Activated CD4-positive, alpha-beta memory T cell treated with anti-CD3 and anti-CD28 coated beads, Interleukin-2, amount 10 ng/mL, durations not matched to agents 7 days and 5 days (primary cell): ENCODE measurements around the gene OSER1. TPM values are rescaled to one million over a fixed set of nuclear protein-coding genes. Genes with fewer than 3 reads are reported as not detected.
"Not testable (repeated sequence)": the region's sequence is repeated elsewhere in the genome, so short reads cannot be mapped to it uniquely, and the experiment has no call there.

ENCODE experiments used
- CTCF ChIA-PET: fragments of 350-600 bp; sonication (Branson Sonifier 250); formaldehyde crosslinking; loops from one replicate; lab custom pipeline; 2021; ENCODE audit warnings: antibody characterized with exemption, inconsistent platforms; lab: Charles Lee
- POLR2A ChIA-PET: fragments of 350-600 bp; sonication (Branson Sonifier 250); formaldehyde crosslinking; loops from one replicate; lab custom pipeline; 2021; ENCODE audit warnings: antibody characterized with exemption; lab: Charles Lee
- DNase-seq: peaks from one replicate; pipeline ENCODE4 v3.0.0-alpha.2; 2020
- H3K27ac Mint-ChIP-seq: one replicate; pipeline ENCODE4 v1.8.0; 2021; ENCODE audit warnings: mild to moderate bottlenecking, mixed read lengths
- H3K27me3 Mint-ChIP-seq: one replicate; pipeline ENCODE4 v1.8.0; 2021; ENCODE audit warnings: mixed read lengths
- H3K36me3 Mint-ChIP-seq: one replicate; pipeline ENCODE4 v1.8.0; 2021; ENCODE audit warnings: low read depth, mixed read lengths
- H3K4me1 Mint-ChIP-seq: one replicate; pipeline ENCODE4 v1.8.0; 2021; ENCODE audit warnings: mixed read lengths
- H3K4me3 Mint-ChIP-seq: one replicate; pipeline ENCODE4 v1.8.0; 2021; ENCODE audit warnings: mild to moderate bottlenecking, mixed read lengths
- H3K9me3 Mint-ChIP-seq: one replicate; pipeline ENCODE4 v1.8.0; 2021; ENCODE audit warnings: mixed read lengths
- total RNA-seq, 2 experiments: library from RNA; stranded (reverse); gene quantifications; one replicate each; pipeline ENCODE4 v1.2.3, GENCODE V29; 2021

The OSER1 gene
- total RNA-seq, 2 experiments from 2014 or later = 30.8 to 31.4 TPM

GRCh38 chr20:44235702-44236101 is 25.1 kb upstream of the OSER1 start:
- H3K27ac Mint-ChIP-seq = no peak overlapping the region
- no peak for DNase-seq
- ChIA-PET CTCF (no interaction called here), POLR2A (interaction anchor here (1.0 kb wide), 1 partner anchor 17 kb away, joined by 4 read pairs; no protein-coding TSS in a partner anchor)
- no peaks in the 10 kb centered on the region for H3K27me3 Mint-ChIP-seq
- H3K4me3 Mint-ChIP-seq = no peak overlapping the region
- no peaks in the 10 kb centered on the region for H3K9me3 Mint-ChIP-seq
- H3K36me3 Mint-ChIP-seq = no peaks in the 10 kb centered on the region
- no peaks in the 10 kb centered on the region for H3K4me1 Mint-ChIP-seq

DNA sequence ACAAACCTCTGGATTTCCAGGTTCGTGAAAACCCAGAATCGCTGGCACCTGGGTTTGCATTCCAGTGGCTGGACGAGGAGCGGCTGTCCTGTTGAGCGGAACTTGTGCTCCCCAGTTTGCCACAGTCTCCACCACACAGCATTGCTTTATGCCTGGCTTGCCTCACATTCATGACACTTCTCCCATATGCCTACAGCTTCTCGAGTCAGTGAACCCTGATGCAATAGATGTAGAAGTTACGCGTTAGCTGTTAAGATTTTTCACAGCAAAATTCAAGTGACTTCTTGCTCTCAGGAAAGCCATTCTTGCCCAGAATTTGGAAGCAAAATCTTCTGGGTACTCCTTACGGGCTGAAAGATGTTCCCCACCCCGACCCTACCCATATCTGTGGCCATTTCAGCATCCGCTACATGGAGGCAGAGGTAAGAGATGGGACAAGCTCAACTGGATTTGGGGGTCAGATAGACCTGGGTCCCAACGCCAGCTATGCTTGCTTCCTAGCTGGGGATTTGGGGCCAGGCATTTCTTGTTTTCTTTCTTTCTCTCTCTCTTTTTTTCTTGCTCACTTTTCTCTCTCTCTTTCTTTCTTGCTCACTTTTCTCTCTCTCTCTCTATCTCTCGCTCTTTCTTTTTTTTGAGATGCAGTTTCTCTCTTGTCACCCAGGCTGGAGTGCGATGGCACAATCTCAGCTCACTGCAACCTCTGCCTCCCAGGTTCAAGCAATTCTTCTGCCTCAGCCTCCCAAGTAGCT is 24.2 kb upstream of the OSER1 start:
- no peaks in the 10 kb centered on the region for H3K9me3 Mint-ChIP-seq

DNA sequence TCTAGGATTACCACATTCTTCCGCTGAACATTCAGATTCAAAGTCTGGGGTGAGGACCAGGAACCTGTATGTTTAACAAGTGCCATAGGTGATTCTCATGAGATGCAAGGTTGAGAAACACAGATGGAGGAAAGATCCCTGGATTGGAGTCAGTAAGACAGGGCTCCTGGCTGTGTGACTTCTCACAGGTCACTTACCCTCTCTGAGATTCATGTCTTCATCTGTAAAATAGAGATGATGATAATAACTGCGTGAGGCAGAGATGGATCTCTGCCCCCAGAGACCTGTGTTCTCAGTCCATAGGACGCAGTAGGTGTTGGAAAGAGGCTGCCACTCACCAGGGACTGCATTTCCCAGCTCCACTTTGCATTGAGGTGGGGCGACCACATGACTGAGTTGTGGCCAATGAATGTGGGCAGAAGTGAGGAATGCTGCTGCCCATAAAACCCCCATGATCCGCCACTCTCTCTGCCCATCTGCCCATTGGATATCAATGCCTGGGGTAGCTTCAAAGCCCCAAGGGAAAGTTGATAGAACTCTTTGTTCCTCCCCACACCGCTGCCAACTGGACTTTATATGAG is 23.0 kb upstream of the OSER1 start:
- H3K36me3 Mint-ChIP-seq = no peaks in the 10 kb centered on the region
- POLR2A ChIA-PET = no interaction called here
- CTCF ChIA-PET = interaction anchor here (1.1 to 2.4 kb wide), 3 partner anchors 15 to 19 kb away, joined by 3 to 11 read pairs (median 3); no protein-coding TSS in a partner anchor
- H3K9me3 Mint-ChIP-seq = no peaks in the 10 kb centered on the region
- DNase-seq = no peak
- H3K4me1 Mint-ChIP-seq = no peaks in the 10 kb centered on the region
- no peak overlapping the region for H3K27ac Mint-ChIP-seq
- no peaks in the 10 kb centered on the region for H3K27me3 Mint-ChIP-seq
- H3K4me3 Mint-ChIP-seq = no peak overlapping the region

More for the DNA sequence above, 24.2 kb upstream of the OSER1 start:
- no peaks in the 10 kb centered on the region for H3K27me3 Mint-ChIP-seq
- POLR2A ChIA-PET = interaction anchor here (0.6 to 1.0 kb wide), 3 partner anchors 16 to 382 kb away, joined by 3 to 4 read pairs (median 3); no protein-coding TSS in a partner anchor
- no peak overlapping the region for H3K27ac Mint-ChIP-seq
- H3K4me1 Mint-ChIP-seq = no peaks in the 10 kb centered on the region
- no peaks in the 10 kb centered on the region for H3K36me3 Mint-ChIP-seq
- CTCF ChIA-PET = interaction anchor here (1.3 kb wide), 1 partner anchor 17 kb away, joined by 3 read pairs; no protein-coding TSS in a partner anchor
- H3K4me3 Mint-ChIP-seq = no peak overlapping the region
- no peak for DNase-seq

- DNase-seq, H3K27me3 Mint-ChIP-seq, H3K27ac Mint-ChIP-seq, H3K36me3 Mint-ChIP-seq, H3K4me3 Mint-ChIP-seq, H3K9me3 Mint-ChIP-seq, H3K4me1 Mint-ChIP-seq: not testable (repeated sequence)
- ChIA-PET POLR2A (interaction anchor here (0.9 kb wide), 1 partner anchor 14 kb away, joined by 3 read pairs; no protein-coding TSS in a partner anchor), CTCF (interaction anchor here (1.1 to 2.4 kb wide), 2 partner anchors 14 to 17 kb away, joined by 3 to 11 read pairs; no protein-coding TSS in a partner anchor)
These were observed 21.9 kb upstream of the OSER1 start for GRCh38 chr20:44232469-44232856.

GRCh38 chr20:44231713-44232468 is 21.3 kb upstream of the OSER1 start:
- Mint-ChIP-seq H3K9me3 (no peaks in the 10 kb centered on the region), H3K4me1 (no peaks in the 10 kb centered on the region), H3K36me3 (no peaks in the 10 kb centered on the region), H3K27me3 (no peaks in the 10 kb centered on the region), H3K27ac (no peak overlapping the region), H3K4me3 (no peak overlapping the region)
- ChIA-PET CTCF (interaction anchor here (2.4 kb wide), 1 partner anchor 13 kb away, joined by 11 read pairs; no protein-coding TSS in a partner anchor), POLR2A (interaction anchor here (0.9 kb wide), 1 partner anchor 13 kb away, joined by 3 read pairs; no protein-coding TSS in a partner anchor)
- no peak for DNase-seq

DNA sequence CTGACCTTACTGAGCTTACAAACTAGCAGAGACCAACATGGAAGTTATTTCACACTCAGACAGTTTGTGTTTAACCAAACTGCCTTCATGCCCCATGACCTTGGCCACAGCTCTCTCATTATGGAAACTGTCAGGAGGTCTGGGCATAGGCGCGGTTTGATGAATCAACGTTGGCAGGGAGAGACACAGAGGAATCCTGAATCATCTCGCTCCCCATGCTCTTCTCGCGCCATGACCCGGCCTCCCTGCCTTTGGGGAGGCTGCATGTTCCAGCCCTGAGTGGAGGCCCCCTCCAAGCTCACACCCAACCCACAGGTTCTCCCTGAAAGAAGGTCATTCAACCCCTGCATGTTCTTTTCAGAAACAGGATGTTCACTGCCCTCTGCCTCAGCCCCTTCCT is 20.6 kb upstream of the OSER1 start:
- no peaks in the 10 kb centered on the region for H3K4me1 Mint-ChIP-seq
- CTCF ChIA-PET = interaction anchor here (2.4 kb wide), 1 partner anchor 12 kb away, joined by 11 read pairs; no protein-coding TSS in a partner anchor

DNA sequence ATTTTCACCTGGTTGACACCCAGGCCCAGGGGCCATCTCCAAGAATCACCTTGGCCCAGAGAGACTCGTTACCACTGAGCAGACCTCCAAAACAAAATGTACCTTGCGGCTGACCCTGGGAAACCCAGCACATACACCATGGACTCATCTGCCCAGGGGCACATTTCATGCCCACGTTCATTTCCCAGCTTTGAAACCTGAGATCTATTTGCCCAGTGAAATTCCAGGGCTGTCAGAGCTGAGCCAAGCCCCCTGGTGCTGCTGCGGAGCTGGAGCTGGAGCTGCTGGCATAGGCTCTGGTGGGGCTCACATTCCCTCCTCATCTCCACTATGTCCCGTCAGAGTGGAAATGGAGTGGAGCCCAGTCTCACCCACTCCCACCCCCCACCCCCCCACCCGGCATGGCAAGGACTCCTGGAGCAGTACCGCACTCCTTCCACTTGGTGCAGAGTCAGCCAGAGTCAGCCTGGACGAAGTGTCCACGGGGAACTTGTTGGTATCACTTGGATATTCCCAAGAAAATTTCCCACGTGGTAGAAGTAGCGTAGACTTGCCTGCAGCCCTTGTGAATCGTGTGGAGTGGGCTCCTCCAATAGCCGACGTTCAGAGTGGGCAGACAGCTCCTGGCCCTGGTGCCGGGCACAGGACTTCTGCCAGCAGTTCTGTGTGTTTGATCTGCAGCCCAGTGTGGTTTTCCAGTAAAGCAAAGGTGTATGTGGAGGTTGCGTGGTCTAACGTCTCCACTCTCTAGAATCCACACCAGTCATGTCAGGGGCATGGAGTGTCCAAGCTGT is 18.1 kb upstream of the OSER1 start:
- Mint-ChIP-seq H3K36me3 (no peaks in the 10 kb centered on the region), H3K4me1 (no peaks in the 10 kb centered on the region), H3K9me3 (no peaks in the 10 kb centered on the region), H3K27ac (no peak overlapping the region), H3K27me3 (no peaks in the 10 kb centered on the region), H3K4me3 (no peak overlapping the region)
- POLR2A ChIA-PET = no interaction called here
- CTCF ChIA-PET = interaction anchor here (1.2 kb wide), 1 partner anchor 11 kb away, joined by 5 read pairs; no protein-coding TSS in a partner anchor
- DNase-seq = no peak

More for the DNA sequence above, 20.6 kb upstream of the OSER1 start:
- Mint-ChIP-seq H3K4me3 (no peak overlapping the region), H3K9me3 (no peaks in the 10 kb centered on the region), H3K27ac (no peak overlapping the region), H3K36me3 (no peaks in the 10 kb centered on the region), H3K27me3 (no peaks in the 10 kb centered on the region)
- POLR2A ChIA-PET = no interaction called here
- DNase-seq = no peak

DNA sequence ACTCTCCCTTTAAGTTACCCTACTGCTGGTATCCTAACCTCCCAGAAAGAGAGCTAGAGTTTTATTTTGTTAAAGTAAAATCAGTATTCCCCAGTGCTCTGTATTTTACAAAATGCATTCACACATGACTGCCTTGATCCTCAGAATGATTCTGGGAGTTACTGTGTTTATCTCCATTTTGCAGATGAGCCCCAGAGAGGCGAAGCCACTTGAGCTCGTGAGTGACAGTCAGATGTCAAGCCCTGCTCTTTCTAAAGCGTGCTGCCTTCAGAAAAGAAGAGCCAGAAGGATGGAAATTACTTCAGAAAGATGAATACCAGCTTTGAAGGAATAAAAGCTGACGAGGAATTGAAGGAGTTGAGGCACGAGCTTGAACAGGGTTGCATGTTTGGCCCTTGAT is 14.1 kb upstream of the OSER1 start:
- Mint-ChIP-seq H3K4me3 (no peak overlapping the region), H3K9me3 (no peaks in the 10 kb centered on the region), H3K4me1 (peaks cover 4% of the 10 kb centered on the region), H3K27ac (no peak overlapping the region), H3K27me3 (no peaks in the 10 kb centered on the region), H3K36me3 (no peaks in the 10 kb centered on the region)
- CTCF ChIA-PET = interaction anchor here (0.7 to 14.1 kb wide), 2 partner anchors 89 to 117 kb away, joined by 3 to 470 read pairs; partner anchors contain the start of gene FITM2
- POLR2A ChIA-PET = no interaction called here
- no peak for DNase-seq

GRCh38 chr20:44223721-44224120 is 13.2 kb upstream of the OSER1 start:
- Mint-ChIP-seq H3K4me1 (peaks cover 13% of the 10 kb centered on the region), H3K27ac (no peak overlapping the region), H3K4me3 (no peak overlapping the region), H3K36me3 (no peaks in the 10 kb centered on the region), H3K9me3 (no peaks in the 10 kb centered on the region), H3K27me3 (no peaks in the 10 kb centered on the region)
- ChIA-PET POLR2A (no interaction called here), CTCF (interaction anchor here (0.7 to 14.1 kb wide), 3 partner anchors 26 to 116 kb away, joined by 3 to 470 read pairs (median 3); partner anchors contain the start of gene FITM2)
- DNase-seq = no peak

- POLR2A ChIA-PET = no interaction called here
- Mint-ChIP-seq H3K27ac (no peak overlapping the region), H3K4me3 (no peak overlapping the region), H3K27me3 (no peaks in the 10 kb centered on the region), H3K9me3 (no peaks in the 10 kb centered on the region), H3K4me1 (peaks cover 22% of the 10 kb centered on the region), H3K36me3 (no peaks in the 10 kb centered on the region)
- CTCF ChIA-PET = interaction anchor here (1.2 to 14.1 kb wide), 2 partner anchors 25 to 91 kb away, joined by 3 to 470 read pairs; partner anchors contain the start of gene FITM2
- DNase-seq = no peak
These were observed 12.2 kb upstream of the OSER1 start for GRCh38 chr20:44222633-44223368.

- DNase-seq = no peak
- Mint-ChIP-seq H3K27ac (no peak overlapping the region), H3K4me1 (peaks cover 30% of the 10 kb centered on the region), H3K27me3 (no peaks in the 10 kb centered on the region), H3K4me3 (no peak overlapping the region), H3K36me3 (no peaks in the 10 kb centered on the region), H3K9me3 (no peaks in the 10 kb centered on the region)
- ChIA-PET POLR2A (no interaction called here), CTCF (interaction anchor here (14.1 kb wide), 1 partner anchor 92 kb away, joined by 470 read pairs; the partner anchor contains the start of gene FITM2)
These were observed 11.5 kb upstream of the OSER1 start for GRCh38 chr20:44222027-44222426.
